Chondrocyte (in vitro differentiated cells): ENCODE data around the gene ELMOD2. TPM values are rescaled to one million over a fixed set of nuclear protein-coding genes. Genes with fewer than 3 reads are reported as not detected.

Source experiments
- DNase-seq: peaks from one replicate; pipeline ENCODE4 v3.0.0; 2021; ENCODE audit warnings: mixed read lengths, low spot score
- H3K27ac Mint-ChIP-seq: one replicate; pipeline ENCODE4 v1.8.0; 2021; ENCODE audit warnings: mild to moderate bottlenecking, moderate library complexity, mixed read lengths; ENCODE audit not compliant: unreplicated experiment
- H3K27me3 Mint-ChIP-seq: 2 replicates; pipeline ENCODE4 v1.8.0; 2021; ENCODE audit warnings: low read depth, mixed read lengths
- H3K36me3 Mint-ChIP-seq: 2 replicates; pipeline ENCODE4 v1.8.0; 2021; ENCODE audit warnings: low read depth, mixed read lengths
- H3K4me1 Mint-ChIP-seq: 2 replicates; pipeline ENCODE4 v1.8.0; 2021; ENCODE audit warnings: low read depth, mild to moderate bottlenecking, mixed read lengths
- H3K4me3 Mint-ChIP-seq: one replicate; pipeline ENCODE4 v1.8.0; 2021; ENCODE audit warnings: mild to moderate bottlenecking, moderate library complexity, mixed read lengths; ENCODE audit not compliant: unreplicated experiment
- H3K9me3 Mint-ChIP-seq: 2 replicates; pipeline ENCODE4 v1.8.0; 2021; ENCODE audit warnings: low read depth, mixed read lengths
- CTCF ChIP-seq: fragments of 200-600 bp; sonication (generic); IDR thresholded peaks from 2 replicates; pipeline ENCODE4 v1.5.0; 2021; ENCODE audit warnings: antibody characterized with exemption, mild to moderate bottlenecking, moderate library complexity
- total RNA-seq: library from RNA; stranded (reverse); gene quantifications from 3 replicates; pipeline ENCODE4 v1.2.1, GENCODE V29; 2021

ELMOD2 gene
- total RNA-seq, 1 donor from 2014 or later, result 30.5 TPM

- Mint-ChIP-seq H3K4me1 (peaks cover 17% of the 10 kb centered on the region), H3K4me3 (peak overlapping the region; percentile 85), H3K9me3 (peaks cover 6% of the 10 kb centered on the region), H3K27me3 (no peaks in the 10 kb centered on the region), H3K36me3 (peaks cover 7% of the 10 kb centered on the region), H3K27ac (no peak overlapping the region)
- no peak for DNase-seq
- no peak for TF ChIP-seq CTCF
Measured at GRCh38 chr4:140523370-140523856, 555 bp upstream of the ELMOD2 start.

GRCh38 chr4:140529434-140529833 lies 5.5 kb downstream of the ELMOD2 start:
- Mint-ChIP-seq H3K4me3 (no peak overlapping the region), H3K36me3 (peaks cover 12% of the 10 kb centered on the region), H3K27me3 (no peaks in the 10 kb centered on the region), H3K4me1 (peaks cover 10% of the 10 kb centered on the region), H3K9me3 (peaks cover 10% of the 10 kb centered on the region), H3K27ac (no peak overlapping the region)
- no peak for DNase-seq
- no peak for TF ChIP-seq CTCF

- no peak overlapping the region for H3K4me3 Mint-ChIP-seq
- peaks cover 4% of the 10 kb centered on the region for H3K9me3 Mint-ChIP-seq
- no peak for DNase-seq
- no peak overlapping the region for H3K27ac Mint-ChIP-seq
- H3K27me3 Mint-ChIP-seq, result no peaks in the 10 kb centered on the region
- H3K4me1 Mint-ChIP-seq, result no peaks in the 10 kb centered on the region
- TF ChIP-seq CTCF, result no peak
- H3K36me3 Mint-ChIP-seq, result peaks cover 6% of the 10 kb centered on the region
Measured at GRCh38 chr4:140533951-140534480, 10.0 kb downstream of the ELMOD2 start.

GRCh38 chr4:140556372-140557085 lies 32.6 kb downstream of the ELMOD2 start:
- H3K9me3 Mint-ChIP-seq, result no peaks in the 10 kb centered on the region
- no peak for TF ChIP-seq CTCF
- H3K36me3 Mint-ChIP-seq, result peaks cover 3% of the 10 kb centered on the region
- no peak overlapping the region for H3K27ac Mint-ChIP-seq
- DNase-seq, result no peak
- no peak overlapping the region for H3K4me3 Mint-ChIP-seq
- peaks cover 6% of the 10 kb centered on the region for H3K27me3 Mint-ChIP-seq
- no peaks in the 10 kb centered on the region for H3K4me1 Mint-ChIP-seq

GRCh38 chr4:140557831-140558435 lies 34.0 kb downstream of the ELMOD2 start:
- H3K9me3 Mint-ChIP-seq, result no peaks in the 10 kb centered on the region
- no peak for DNase-seq
- no peak overlapping the region for H3K27ac Mint-ChIP-seq

More at GRCh38 chr4:140557831-140558435, 34.0 kb downstream of the ELMOD2 start:
- Mint-ChIP-seq H3K4me1 (no peaks in the 10 kb centered on the region), H3K27me3 (peaks cover 11% of the 10 kb centered on the region), H3K36me3 (no peaks in the 10 kb centered on the region), H3K4me3 (no peak overlapping the region)
- no peak for TF ChIP-seq CTCF
